H9 (cell line): ENCODE data around the gene AP2A2. TPM values are rescaled to one million over a fixed set of nuclear protein-coding genes. Genes with fewer than 3 reads are reported as not detected.

Source experiments
- DNase-seq: peaks from one replicate; pipeline ENCODE4 v3.0.0-alpha.2; 2017
- H2AFZ ChIP-seq: one replicate; pipeline ENCODE4 v1.6.1; 2013; ENCODE audit warnings: mild to moderate bottlenecking, low read length, control low read depth, moderate library complexity
- H2AK5ac ChIP-seq: 2 replicates; pipeline ENCODE4 v1.6.1; 2013; ENCODE audit warnings: low read length, control low read depth, mixed read lengths; ENCODE audit not compliant: insufficient read length
- H2BK120ac ChIP-seq: one replicate; pipeline ENCODE4 v1.6.1; 2013; ENCODE audit warnings: low read depth, mild to moderate bottlenecking, low read length, control low read depth, inconsistent platforms; ENCODE audit not compliant: poor library complexity, severe bottlenecking
- H2BK12ac ChIP-seq: 2 replicates; pipeline ENCODE4 v1.6.1; 2013; ENCODE audit warnings: low read length, control low read depth, mixed read lengths, low read depth; ENCODE audit not compliant: insufficient read length
- H2BK15ac ChIP-seq: 2 replicates; pipeline ENCODE4 v1.6.1; 2013; ENCODE audit warnings: low read depth, low read length, control low read depth
- H2BK20ac ChIP-seq: one replicate; pipeline ENCODE4 v1.6.1; 2013; ENCODE audit warnings: low read depth, mild to moderate bottlenecking, low read length, control low read depth, inconsistent platforms; ENCODE audit not compliant: poor library complexity, severe bottlenecking
- H2BK5ac ChIP-seq: 2 replicates; pipeline ENCODE4 v1.6.1; 2013; ENCODE audit warnings: low read length, control low read depth, mixed read lengths; ENCODE audit not compliant: insufficient read length
- H3K14ac ChIP-seq: 2 replicates; pipeline ENCODE4 v1.6.1; 2013; ENCODE audit warnings: low read length, control low read depth; ENCODE audit not compliant: insufficient read depth
- H3K18ac ChIP-seq: 2 replicates; pipeline ENCODE4 v1.6.1; 2013; ENCODE audit warnings: low read depth, mild to moderate bottlenecking, mixed read lengths, low read length, control low read depth; ENCODE audit not compliant: insufficient read length
- H3K23ac ChIP-seq: 2 replicates; pipeline ENCODE4 v1.6.1; 2013; ENCODE audit warnings: low read length, control low read depth, mixed read lengths, low read depth; ENCODE audit not compliant: insufficient read length
- H3K23me2 ChIP-seq: 2 replicates; pipeline ENCODE4 v1.6.1; 2013; ENCODE audit warnings: low read depth, mild to moderate bottlenecking, mixed read lengths, low read length, control low read depth; ENCODE audit not compliant: insufficient read length, poor library complexity, severe bottlenecking
- H3K27ac ChIP-seq: 2 replicates; pipeline ENCODE4 v1.5.1; 2013; ENCODE audit warnings: low read length, control low read depth, mixed read lengths, low read depth; ENCODE audit not compliant: insufficient read length
- H3K27me3 ChIP-seq: 2 replicates; pipeline ENCODE4 v1.6.1; 2013; ENCODE audit warnings: low read length, control low read depth, inconsistent platforms; ENCODE audit not compliant: insufficient read depth
- H3K4ac ChIP-seq: 2 replicates; pipeline ENCODE4 v1.6.1; 2013; ENCODE audit warnings: low read depth, mild to moderate bottlenecking, control low read depth, inconsistent platforms, low read length, moderate library complexity
- H3K4me1 ChIP-seq: 2 replicates; pipeline ENCODE4 v1.6.1; 2013; ENCODE audit warnings: low read length, control low read depth, inconsistent platforms; ENCODE audit not compliant: insufficient read depth
- H3K4me2 ChIP-seq: 2 replicates; pipeline ENCODE4 v1.6.1; 2013; ENCODE audit warnings: low read length, control low read depth, mixed read lengths; ENCODE audit not compliant: insufficient read length, insufficient read depth
- H3K56ac ChIP-seq: 2 replicates; pipeline ENCODE4 v1.6.1; 2013; ENCODE audit warnings: low read depth, mild to moderate bottlenecking, mixed read lengths, low read length, control low read depth; ENCODE audit not compliant: insufficient read length
- H3K79me1 ChIP-seq: 2 replicates; pipeline ENCODE4 v1.6.1; 2013; ENCODE audit warnings: low read depth, mild to moderate bottlenecking, moderate library complexity, low read length, control low read depth, inconsistent platforms; ENCODE audit not compliant: insufficient read depth, poor library complexity, severe bottlenecking
- H3K79me2 ChIP-seq: 2 replicates; pipeline ENCODE4 v1.6.1; 2013; ENCODE audit warnings: low read length, control low read depth, inconsistent platforms; ENCODE audit not compliant: insufficient read depth
- H3K9ac ChIP-seq: 2 replicates; pipeline ENCODE4 v1.6.1; 2013; ENCODE audit warnings: low read length, control low read depth, mixed read lengths; ENCODE audit not compliant: insufficient read length; ENCODE audit errors: extremely low read depth
- H3K9me3 ChIP-seq: one replicate; pipeline ENCODE4 v1.6.1; 2013; ENCODE audit warnings: low read depth, low read length, inconsistent platforms; ENCODE audit not compliant: control insufficient read depth
- H3T11ph ChIP-seq: one replicate; pipeline ENCODE4 v1.6.1; 2013; ENCODE audit warnings: mild to moderate bottlenecking, low read length, control low read depth, inconsistent platforms
- H4K20me1 ChIP-seq: one replicate; pipeline ENCODE4 v1.6.1; 2013; ENCODE audit not compliant: control insufficient read depth, insufficient read length, insufficient read depth
- H4K5ac ChIP-seq: 2 replicates; pipeline ENCODE4 v1.6.1; 2013; ENCODE audit warnings: low read depth, mild to moderate bottlenecking, mixed read lengths, low read length, control low read depth; ENCODE audit not compliant: insufficient read length
- H4K8ac ChIP-seq: replicated peaks from 2 replicates; pipeline ENCODE4 v1.6.1; 2013; ENCODE audit warnings: low read length, control low read depth, mixed read lengths, low read depth; ENCODE audit not compliant: insufficient read length
- H4K91ac ChIP-seq: 2 replicates; pipeline ENCODE4 v1.6.1; 2013; ENCODE audit warnings: low read depth, mild to moderate bottlenecking, moderate library complexity, mixed read lengths, low read length, control low read depth; ENCODE audit not compliant: insufficient read length
- H3K27ac Mint-ChIP-seq, 3 experiments: 2 replicates in 2 of 3; 3 replicates in 1 of 3; pipeline ENCODE4 v1.8.0; 2020 to 2021; ENCODE audit warnings: mixed read lengths in 3 of 3, mild to moderate bottlenecking in 1 of 3, moderate library complexity in 1 of 3
- H3K27me3 Mint-ChIP-seq: 2 replicates; pipeline ENCODE4 v1.8.0; 2021; ENCODE audit warnings: low read depth, mild to moderate bottlenecking, moderate library complexity, mixed read lengths
- H3K36me3 Mint-ChIP-seq, 3 experiments: 2 replicates in 2 of 3; 3 replicates in 1 of 3; pipeline ENCODE4 v1.8.0; 2020 to 2021; ENCODE audit warnings: low read depth in 3 of 3, mixed read lengths in 3 of 3; ENCODE audit not compliant: insufficient read depth in 1 of 3
- H3K4me1 Mint-ChIP-seq, 2 experiments: 2 replicates each; pipeline ENCODE4 v1.8.0; 2020; ENCODE audit warnings: mixed read lengths in 2 of 2
- H3K4me3 Mint-ChIP-seq, 2 experiments: 2 replicates in 1 of 2; 3 replicates in 1 of 2; pipeline ENCODE4 v1.8.0; 2020 to 2021; ENCODE audit warnings: mild to moderate bottlenecking in 2 of 2, mixed read lengths in 2 of 2, moderate library complexity in 1 of 2
- H3K9me3 Mint-ChIP-seq, 2 experiments: 2 replicates in 1 of 2; 3 replicates in 1 of 2; pipeline ENCODE4 v1.8.0; 2020; ENCODE audit warnings: mild to moderate bottlenecking in 2 of 2, mixed read lengths in 2 of 2, moderate library complexity in 1 of 2
- CTCF ChIP-seq: fragments of 200-600 bp; sonication (generic); conservative IDR thresholded peaks from 3 replicates; pipeline ENCODE4 v1.8.0; 2021; ENCODE audit warnings: antibody characterized with exemption, mild to moderate bottlenecking
- WGBS: extraction: QIAGEN DNeasy Blood & Tissue Kit; methylation state at CpG from one replicate; pipeline ENCODE4 v1.1.7; 2013; ENCODE audit warnings: missing lambda C conversion rate, low lambda C conversion rate, mixed read lengths; ENCODE audit not compliant: insufficient read length; ENCODE audit errors: extremely low coverage; 5-methylcytosine and 5-hydroxymethylcytosine counted together
- total RNA-seq: library from RNA; stranded (reverse); gene quantifications from 2 replicates; pipeline ENCODE4 v1.2.1, GENCODE V29; 2021

Gene AP2A2
- total RNA-seq, 1 experiment from 2014 or later: 53.7 TPM

GRCh38 chr11:959027-959426, 33.4 kb downstream of the AP2A2 start:
- no peak overlapping the region for H2AFZ ChIP-seq
- H2BK15ac ChIP-seq: no peak overlapping the region
- H3K14ac ChIP-seq: no peak overlapping the region
- H4K8ac ChIP-seq: no peak overlapping the region
- no peak overlapping the region for H3K18ac ChIP-seq
- H3K79me1 ChIP-seq: peaks cover 3% of the 10 kb centered on the region
- H3K36me3 Mint-ChIP-seq: peaks cover 20 to 35% (median 35%) of the 10 kb centered on the region in 3 experiments
- H2BK12ac ChIP-seq: no peak overlapping the region
- H2BK120ac ChIP-seq: no peak overlapping the region
- DNase-seq: no peak
- peaks cover 4 to 5% of the 10 kb centered on the region in 2 experiments; a peak in 2 of 5 replicates for H3K9me3 Mint-ChIP-seq
- peaks cover 4% of the 10 kb centered on the region; the same call in 1 of the 2 replicates for H3K4me1 ChIP-seq
- peaks cover 8% of the 10 kb centered on the region; the same call in 1 of the 2 replicates for H3K79me2 ChIP-seq
- no peak overlapping the region for H2BK5ac ChIP-seq
- H3K27me3 ChIP-seq: no peaks in the 10 kb centered on the region
- no CpG with 5 or more reads among the region's 14 CpGs for WGBS
- no peak overlapping the region for H3T11ph ChIP-seq
- H3K4me2 ChIP-seq: no peak overlapping the region
- H2BK20ac ChIP-seq: no peak overlapping the region
- no peaks in the 10 kb centered on the region for H4K20me1 ChIP-seq
- H3K4me3 Mint-ChIP-seq: no peak overlapping the region
- H3K27me3 Mint-ChIP-seq: no peaks in the 10 kb centered on the region
- H3K9me3 ChIP-seq: no peaks in the 10 kb centered on the region
- H3K9ac ChIP-seq: no peak overlapping the region
- no peak overlapping the region for H2AK5ac ChIP-seq
- H3K4me1 Mint-ChIP-seq: peaks cover 32 to 34% of the 10 kb centered on the region in 2 experiments
- no peak overlapping the region for H4K5ac ChIP-seq
- no peaks in the 10 kb centered on the region for H3K23me2 ChIP-seq
- H3K56ac ChIP-seq: no peak overlapping the region
- H3K23ac ChIP-seq: no peak overlapping the region
- no peak overlapping the region for H3K4ac ChIP-seq
- peak overlapping the region in 2 of 3 experiments; percentile 11 to 74; a peak in 4 of 7 replicates for H3K27ac Mint-ChIP-seq
- H4K91ac ChIP-seq: no peak overlapping the region
- no peak overlapping the region for H3K27ac ChIP-seq
- TF ChIP-seq CTCF: no peak
